ENCODE results near the gene CSNK2A2.

DNA sequence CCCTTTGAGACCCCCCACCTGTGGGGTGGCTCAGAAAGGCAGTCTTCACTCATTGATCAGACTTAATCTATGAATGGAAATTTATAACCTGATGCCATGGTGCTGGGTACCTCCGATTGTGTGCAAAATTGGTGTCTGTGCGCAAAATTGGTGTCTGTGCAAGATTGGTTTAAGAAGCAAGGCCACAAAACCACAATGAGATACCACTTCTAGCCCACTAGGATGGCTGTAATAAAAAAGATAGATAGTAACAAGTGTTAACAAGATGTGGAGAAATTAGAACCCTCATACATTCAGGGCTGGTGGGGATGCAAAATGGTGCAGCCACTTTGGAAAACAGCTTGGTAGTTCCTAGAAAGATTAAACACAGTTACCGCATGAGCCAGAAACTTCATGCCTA is 13.9 kb upstream of the CSNK2A2 start:
- no peak for TF ChIP-seq POLR2AphosphoS5 (IDR thresholded peaks at IDR 0.05)
- TF ChIP-seq, protein P1, sequence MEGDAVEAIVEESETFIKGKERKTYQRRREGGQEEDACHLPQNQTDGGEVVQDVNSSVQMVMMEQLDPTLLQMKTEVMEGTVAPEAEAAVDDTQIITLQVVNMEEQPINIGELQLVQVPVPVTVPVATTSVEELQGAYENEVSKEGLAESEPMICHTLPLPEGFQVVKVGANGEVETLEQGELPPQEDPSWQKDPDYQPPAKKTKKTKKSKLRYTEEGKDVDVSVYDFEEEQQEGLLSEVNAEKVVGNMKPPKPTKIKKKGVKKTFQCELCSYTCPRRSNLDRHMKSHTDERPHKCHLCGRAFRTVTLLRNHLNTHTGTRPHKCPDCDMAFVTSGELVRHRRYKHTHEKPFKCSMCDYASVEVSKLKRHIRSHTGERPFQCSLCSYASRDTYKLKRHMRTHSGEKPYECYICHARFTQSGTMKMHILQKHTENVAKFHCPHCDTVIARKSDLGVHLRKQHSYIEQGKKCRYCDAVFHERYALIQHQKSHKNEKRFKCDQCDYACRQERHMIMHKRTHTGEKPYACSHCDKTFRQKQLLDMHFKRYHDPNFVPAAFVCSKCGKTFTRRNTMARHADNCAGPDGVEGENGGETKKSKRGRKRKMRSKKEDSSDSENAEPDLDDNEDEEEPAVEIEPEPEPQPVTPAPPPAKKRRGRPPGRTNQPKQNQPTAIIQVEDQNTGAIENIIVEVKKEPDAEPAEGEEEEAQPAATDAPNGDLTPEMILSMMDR (IDR thresholded peaks at IDR 0.05), result no peak

Measured in prostate gland (tissue), 2 donors.